ENCODE data around the gene ZSCAN5B.
"Not testable (repeated sequence)": the region's sequence is repeated elsewhere in the genome, so short reads cannot be mapped to it uniquely, and the experiment has no call there.

ZSCAN5B gene

GRCh38 chr19:56193981-56194640, 3.5 kb downstream of the ZSCAN5B start:
- no peak for TF ChIP-seq CTCF (IDR thresholded peaks at IDR 0.05; ENCODE audit: low read depth, low read length, missing control alignments)
- no peak overlapping the region for H3K4me3 ChIP-seq (replicated peaks; ENCODE audit: low read depth, low read length)
- no peak for DNase-seq (ENCODE audit: extremely low read depth, low read depth)

GRCh38 chr19:56191711-56192110, 5.9 kb downstream of the ZSCAN5B start:
- H3K4me3 ChIP-seq (replicated peaks; ENCODE audit: low read depth, low read length) = no peak overlapping the region
- no peak for TF ChIP-seq CTCF (IDR thresholded peaks at IDR 0.05; ENCODE audit: low read depth, low read length, missing control alignments)
- DNase-seq (ENCODE audit: extremely low read depth, low read depth) = no peak

GRCh38 chr19:56191115-56191514, 6.5 kb downstream of the ZSCAN5B start:
- DNase-seq (ENCODE audit: extremely low read depth, low read depth) = no peak
- H3K4me3 ChIP-seq (replicated peaks; ENCODE audit: low read depth, low read length) = no peak overlapping the region
- TF ChIP-seq CTCF (IDR thresholded peaks at IDR 0.05; ENCODE audit: low read depth, low read length, missing control alignments) = no peak

GRCh38 chr19:56189785-56190184, 7.8 kb downstream of the ZSCAN5B start:
- no peak for DNase-seq (ENCODE audit: extremely low read depth, low read depth)
- no peak overlapping the region for H3K4me3 ChIP-seq (replicated peaks; ENCODE audit: low read depth, low read length)
- TF ChIP-seq CTCF (IDR thresholded peaks at IDR 0.05; ENCODE audit: low read depth, low read length, missing control alignments) = no peak

GRCh38 chr19:56177564-56178243, 19.9 kb downstream of the ZSCAN5B start:
- TF ChIP-seq CTCF (IDR thresholded peaks at IDR 0.05; ENCODE audit: low read depth, low read length, missing control alignments) = no peak
- DNase-seq (ENCODE audit: extremely low read depth, low read depth) = no peak

GRCh38 chr19:56176881-56177280, 20.7 kb downstream of the ZSCAN5B start:
- no peak overlapping the region for H3K4me3 ChIP-seq (replicated peaks; ENCODE audit: low read depth, low read length)
- no peak for TF ChIP-seq CTCF (IDR thresholded peaks at IDR 0.05; ENCODE audit: low read depth, low read length, missing control alignments)
- DNase-seq (ENCODE audit: extremely low read depth, low read depth) = no peak

More at GRCh38 chr19:56177564-56178243, 19.9 kb downstream of the ZSCAN5B start:
- H3K4me3 ChIP-seq (replicated peaks; ENCODE audit: low read depth, low read length) = no peak overlapping the region

GRCh38 chr19:56176310-56176709, 21.3 kb downstream of the ZSCAN5B start:
- DNase-seq (ENCODE audit: extremely low read depth, low read depth); H3K4me3 ChIP-seq (replicated peaks; ENCODE audit: low read depth, low read length): not testable (repeated sequence)

GRCh38 chr19:56175861-56176307, 21.7 kb downstream of the ZSCAN5B start, which contains the start of gene GALP:
Gene GALP (plus strand): TSS chr19:56176008. CDS start chr19:56177109, 1,101 bp downstream.
- not testable (repeated sequence) for H3K4me3 ChIP-seq (replicated peaks; ENCODE audit: low read depth, low read length); DNase-seq (ENCODE audit: extremely low read depth, low read depth)
